ENCODE results near the gene WRAP73.

- TF ChIP-seq BCL3 (IDR thresholded peaks at IDR 0.05): no peak
- TF ChIP-seq, protein P1, sequence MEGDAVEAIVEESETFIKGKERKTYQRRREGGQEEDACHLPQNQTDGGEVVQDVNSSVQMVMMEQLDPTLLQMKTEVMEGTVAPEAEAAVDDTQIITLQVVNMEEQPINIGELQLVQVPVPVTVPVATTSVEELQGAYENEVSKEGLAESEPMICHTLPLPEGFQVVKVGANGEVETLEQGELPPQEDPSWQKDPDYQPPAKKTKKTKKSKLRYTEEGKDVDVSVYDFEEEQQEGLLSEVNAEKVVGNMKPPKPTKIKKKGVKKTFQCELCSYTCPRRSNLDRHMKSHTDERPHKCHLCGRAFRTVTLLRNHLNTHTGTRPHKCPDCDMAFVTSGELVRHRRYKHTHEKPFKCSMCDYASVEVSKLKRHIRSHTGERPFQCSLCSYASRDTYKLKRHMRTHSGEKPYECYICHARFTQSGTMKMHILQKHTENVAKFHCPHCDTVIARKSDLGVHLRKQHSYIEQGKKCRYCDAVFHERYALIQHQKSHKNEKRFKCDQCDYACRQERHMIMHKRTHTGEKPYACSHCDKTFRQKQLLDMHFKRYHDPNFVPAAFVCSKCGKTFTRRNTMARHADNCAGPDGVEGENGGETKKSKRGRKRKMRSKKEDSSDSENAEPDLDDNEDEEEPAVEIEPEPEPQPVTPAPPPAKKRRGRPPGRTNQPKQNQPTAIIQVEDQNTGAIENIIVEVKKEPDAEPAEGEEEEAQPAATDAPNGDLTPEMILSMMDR (IDR thresholded peaks at IDR 0.05): no peak
- TF ChIP-seq SMC3 (IDR thresholded peaks at IDR 0.05): no peak
- TF ChIP-seq CHD2 (IDR thresholded peaks at IDR 0.05; ENCODE audit: low read length, partially characterized antibody): no peak
These were observed 26.3 kb downstream of the WRAP73 start for GRCh38 chr1:3623441-3624199.
